ENCODE data around the gene PSTPIP1.

- TF ChIP-seq CTCF (IDR thresholded peaks at IDR 0.05) (no peak), PRDM15 (CRISPR knock-in tag; IDR thresholded peaks at IDR 0.05) (no peak), MAX (CRISPR knock-in tag; IDR thresholded peaks at IDR 0.05) (no peak), EMX1 (CRISPR knock-in tag; IDR thresholded peaks at IDR 0.05) (no peak), JUN (CRISPR knock-in tag; IDR thresholded peaks at IDR 0.05) (no peak), ZNF671 (CRISPR knock-in tag; IDR thresholded peaks at IDR 0.05) (no peak), ZNF425 (CRISPR knock-in tag; conservative IDR thresholded peaks at IDR 0.05) (no peak), MYBL2 (CRISPR knock-in tag; IDR thresholded peaks at IDR 0.05) (no peak)
Measured at GRCh38 chr15:77057072-77057471, 62.1 kb downstream of the PSTPIP1 start.

Data from WTC11 (cell line).